Neuronal stem cell (in vitro differentiated cells): Measurements from ENCODE around the gene ARFRP1.

Source experiments
- DNase-seq: peaks from one replicate; pipeline ENCODE4 v3.0.0-alpha.2; 2013; ENCODE audit warnings: low spot score
- H2AFZ ChIP-seq: one replicate; pipeline ENCODE4 v1.6.1; 2013; ENCODE audit warnings: mild to moderate bottlenecking, low read length, inconsistent platforms
- H2AK5ac ChIP-seq: 2 replicates; pipeline ENCODE4 v1.6.1; 2013; ENCODE audit warnings: low read depth, mild to moderate bottlenecking, inconsistent platforms, low read length, moderate library complexity, mixed read lengths
- H2BK120ac ChIP-seq: 2 replicates; pipeline ENCODE4 v1.6.1; 2013; ENCODE audit warnings: low read depth, mild to moderate bottlenecking, inconsistent platforms, low read length, moderate library complexity, mixed read lengths
- H2BK12ac ChIP-seq: one replicate; pipeline ENCODE4 v1.6.1; 2013; ENCODE audit warnings: low read length, inconsistent platforms
- H2BK15ac ChIP-seq: 2 replicates; pipeline ENCODE4 v1.6.1; 2013; ENCODE audit warnings: mild to moderate bottlenecking, low read length, inconsistent platforms, mixed read lengths
- H2BK5ac ChIP-seq: one replicate; pipeline ENCODE4 v1.6.1; 2013; ENCODE audit warnings: inconsistent platforms, mild to moderate bottlenecking, low read length, moderate library complexity
- H3K14ac ChIP-seq: one replicate; pipeline ENCODE4 v1.6.1; 2013; ENCODE audit warnings: low read length, inconsistent platforms
- H3K18ac ChIP-seq: 2 replicates; pipeline ENCODE4 v1.6.1; 2013; ENCODE audit warnings: low read length, inconsistent platforms
- H3K23ac ChIP-seq: 2 replicates; pipeline ENCODE4 v1.6.1; 2013; ENCODE audit warnings: low read depth, mild to moderate bottlenecking, mixed read lengths, low read length, inconsistent platforms; ENCODE audit not compliant: poor library complexity
- H3K27ac ChIP-seq: replicated peaks from 3 replicates; pipeline ENCODE4 v1.5.1; 2013; ENCODE audit warnings: low read length, inconsistent platforms
- H3K27me3 ChIP-seq, 3 experiments: 2 replicates each; pipeline ENCODE4 v1.6.1; 2013; ENCODE audit warnings: low read length in 3 of 3, mild to moderate bottlenecking in 2 of 3, inconsistent platforms in 1 of 3, low read depth in 1 of 3, mixed read lengths in 1 of 3, moderate library complexity in 1 of 3; ENCODE audit not compliant: control insufficient read depth in 3 of 3, insufficient read depth in 3 of 3
- H3K36me3 ChIP-seq, 2 donors: replicated peaks in 1 of 2; 2 replicates each; pipeline ENCODE4 v1.6.1; 2013; ENCODE audit warnings: low read length in 2 of 2; ENCODE audit not compliant: control insufficient read depth in 2 of 2, insufficient read depth in 2 of 2
- H3K4ac ChIP-seq: 2 replicates; pipeline ENCODE4 v1.6.1; 2013; ENCODE audit warnings: inconsistent platforms, mild to moderate bottlenecking, low read length, moderate library complexity
- H3K4me1 ChIP-seq, 2 donors: 1 replicate in 1 of 2; 2 replicates in 1 of 2; pipeline ENCODE4 v1.6.1; 2013; ENCODE audit warnings: low read length in 2 of 2, low read depth in 1 of 2; ENCODE audit not compliant: control insufficient read depth in 2 of 2, insufficient read depth in 1 of 2
- H3K4me2 ChIP-seq: one replicate; pipeline ENCODE4 v1.6.1; 2013; ENCODE audit warnings: mild to moderate bottlenecking, low read length, inconsistent platforms; ENCODE audit not compliant: insufficient read depth, poor library complexity, severe bottlenecking
- H3K4me3 ChIP-seq, 2 donors: 2 replicates each; pipeline ENCODE4 v1.5.1; 2013; ENCODE audit warnings: low read length in 2 of 2, mild to moderate bottlenecking in 2 of 2, inconsistent platforms in 1 of 2, moderate library complexity in 1 of 2
- H3K79me1 ChIP-seq: one replicate; pipeline ENCODE4 v1.6.1; 2013; ENCODE audit warnings: low read depth, mild to moderate bottlenecking, inconsistent platforms, low read length, moderate library complexity
- H3K9ac ChIP-seq: one replicate; pipeline ENCODE4 v1.6.1; 2013; ENCODE audit warnings: mild to moderate bottlenecking, low read depth, low read length, inconsistent platforms; ENCODE audit not compliant: poor library complexity
- H3K9me3 ChIP-seq, 2 donors: replicated peaks in 1 of 2; 2 replicates each; pipeline versions ENCODE3 to v1.6.1; 2013; ENCODE audit warnings: low read length in 2 of 2, mild to moderate bottlenecking in 2 of 2, inconsistent platforms in 1 of 2, low read depth in 1 of 2, mixed read lengths in 1 of 2, moderate library complexity in 1 of 2; ENCODE audit not compliant: control insufficient read depth in 2 of 2, insufficient read depth in 1 of 2
- H4K8ac ChIP-seq: one replicate; pipeline ENCODE4 v1.6.1; 2013; ENCODE audit warnings: low read depth, mild to moderate bottlenecking, inconsistent platforms, low read length, moderate library complexity
- H4K91ac ChIP-seq: one replicate; pipeline ENCODE4 v1.6.1; 2013; ENCODE audit warnings: low read length, low read depth, mild to moderate bottlenecking, inconsistent platforms; ENCODE audit not compliant: poor library complexity
- WGBS, 2 donors: extraction: QIAGEN DNeasy Blood & Tissue Kit; methylation state at CpG; one replicate each; pipeline ENCODE4 v1.1.7; 2013; ENCODE audit warnings: missing lambda C conversion rate in 2 of 2, mixed read lengths in 1 of 2; ENCODE audit not compliant: insufficient read length in 2 of 2, insufficient replicate concordance in 1 of 2; ENCODE audit errors: extremely low coverage in 2 of 2; 5-methylcytosine and 5-hydroxymethylcytosine counted together

Gene ARFRP1

GRCh38 chr20:63688228-63689045, 19.3 kb downstream of the ARFRP1 start:
- Histone ChIP-seq H3K79me1 (peaks cover 2% of the 10 kb centered on the region), H3K4me3 (no peak overlapping the region), H4K8ac (no peak overlapping the region), H3K9ac (no peak overlapping the region), H2BK15ac (no peak overlapping the region), H3K23ac (peak overlapping the region; percentile 80), H2BK120ac (no peak overlapping the region), H2BK12ac (no peak overlapping the region), H2AFZ (no peak overlapping the region), H2AK5ac (no peak overlapping the region), H3K14ac (peak overlapping the region; percentile 21), H3K27me3 (no peaks in the 10 kb centered on the region), H3K4me1 (peaks cover 12 to 17% of the 10 kb centered on the region in 2 donors), H3K36me3 (peaks cover 0 to 9% of the 10 kb centered on the region in 2 donors), H3K9me3 (peaks cover 0 to 1% of the 10 kb centered on the region in 2 donors), H2BK5ac (no peak overlapping the region), H3K4ac (peak overlapping the region; percentile 66), H3K4me2 (no peak overlapping the region), H3K27ac (no peak overlapping the region), H4K91ac (no peak overlapping the region), H3K18ac (peak overlapping the region; percentile 64)
- WGBS, 2 donors, result no CpG with 5 or more reads among the region's 31 CpGs
- DNase-seq, result no peak

- Histone ChIP-seq H3K4me1 (peaks cover 13 to 17% of the 10 kb centered on the region in 2 donors), H3K27me3 (no peaks in the 10 kb centered on the region), H3K4me2 (no peak overlapping the region), H2BK120ac (peak overlapping the region; percentile 96), H4K8ac (no peak overlapping the region), H3K36me3 (peaks cover 0 to 14% of the 10 kb centered on the region in 2 donors), H3K18ac (peak overlapping the region; percentile 70), H3K4ac (no peak overlapping the region), H4K91ac (no peak overlapping the region), H3K79me1 (peaks cover 2% of the 10 kb centered on the region), H2AFZ (no peak overlapping the region), H3K9ac (peak overlapping the region; percentile 60), H2BK12ac (no peak overlapping the region), H2BK15ac (peak overlapping the region; percentile 49), H2BK5ac (peak overlapping the region; percentile 88), H2AK5ac (peak overlapping the region; percentile 92), H3K23ac (peak overlapping the region; percentile 43), H3K9me3 (peaks cover 0 to 1% of the 10 kb centered on the region in 2 donors), H3K4me3 (no peak overlapping the region), H3K27ac (no peak overlapping the region), H3K14ac (peak overlapping the region; percentile 82)
- WGBS, 2 donors, result no CpG with 5 or more reads among the region's 29 CpGs
- DNase-seq, result no peak
Measured at GRCh38 chr20:63687419-63688178, 20.2 kb downstream of the ARFRP1 start.

DNA sequence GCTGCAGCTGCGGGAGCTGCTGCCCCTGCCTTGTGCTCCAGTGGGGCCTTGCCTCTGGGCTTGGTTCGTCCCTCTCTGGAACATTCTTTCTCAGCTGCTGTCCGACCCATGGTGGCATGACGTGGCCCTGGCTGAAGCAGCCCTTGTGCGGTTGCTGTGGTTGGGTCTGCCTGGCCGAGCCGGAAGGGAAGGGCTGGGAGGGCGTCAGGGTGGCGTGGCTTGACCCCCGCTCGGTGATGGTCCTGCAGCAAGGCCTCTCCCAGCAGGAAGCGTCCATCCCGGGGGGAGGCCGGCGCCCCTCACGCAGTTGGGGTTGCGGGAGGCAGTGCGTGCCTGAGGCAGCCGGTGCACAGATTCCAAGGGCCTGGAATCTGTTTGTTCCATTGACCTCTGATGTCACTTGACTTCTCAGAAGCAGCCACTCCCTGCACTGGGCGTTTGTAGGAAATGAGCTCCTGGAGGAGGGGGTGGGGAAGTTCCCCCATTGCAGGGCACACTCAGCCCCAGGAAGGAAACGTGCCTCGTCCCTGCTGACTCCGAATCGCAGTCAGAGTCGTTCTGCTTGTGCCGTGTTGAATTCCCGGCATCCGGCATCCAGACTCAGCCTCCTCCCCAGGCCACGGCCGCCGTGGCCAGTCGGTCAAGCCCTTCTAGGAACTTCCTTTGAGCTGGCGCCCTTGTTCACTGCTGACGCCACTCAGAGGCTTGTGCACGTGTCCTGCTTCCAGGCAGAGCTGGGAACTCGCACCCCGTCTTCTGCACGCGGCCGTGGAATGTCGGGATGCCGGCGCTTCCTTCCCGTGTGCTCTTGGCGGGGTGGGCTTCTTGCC, 21.1 kb downstream of the ARFRP1 start:
- Histone ChIP-seq H2BK15ac (peak overlapping the region; percentile 49), H2BK120ac (no peak overlapping the region), H3K27ac (peak overlapping the region; percentile 49), H3K23ac (peak overlapping the region; percentile 58), H3K79me1 (peaks cover 2% of the 10 kb centered on the region), H3K4me2 (no peak overlapping the region), H3K9me3 (peaks cover 0 to 4% of the 10 kb centered on the region in 2 donors), H4K91ac (no peak overlapping the region), H2AFZ (peak overlapping the region; percentile 62), H3K4ac (peak overlapping the region; percentile 4), H3K4me1 (peaks cover 14 to 17% of the 10 kb centered on the region in 2 donors), H4K8ac (peak overlapping the region; percentile 70), H2AK5ac (peak overlapping the region; percentile 96), H3K36me3 (peaks cover 2 to 19% of the 10 kb centered on the region in 2 donors), H3K9ac (peak overlapping the region; percentile 88), H3K4me3 (no peak overlapping the region), H3K14ac (peak overlapping the region; percentile 25), H3K27me3 (no peaks in the 10 kb centered on the region), H2BK12ac (peak overlapping the region; percentile 30), H2BK5ac (peak overlapping the region; percentile 97), H3K18ac (peak overlapping the region; percentile 93)
- no peak for DNase-seq
- WGBS, 2 donors, result no CpG with 5 or more reads among the region's 45 CpGs
